Mesendoderm (in vitro differentiated cells): ENCODE results near the gene POM121L2. TPM values are rescaled to one million over a fixed set of nuclear protein-coding genes. Genes with fewer than 3 reads are reported as not detected.

ENCODE experiments used
- DNase-seq: peaks from one replicate; pipeline ENCODE4 v3.0.0; 2013
- H2AK5ac ChIP-seq: 2 replicates; pipeline ENCODE4 v1.6.1; 2013; ENCODE audit warnings: low read length, inconsistent platforms
- H2BK120ac ChIP-seq: 2 replicates; pipeline ENCODE4 v1.6.1; 2013; ENCODE audit warnings: low read depth, mild to moderate bottlenecking, low read length, moderate library complexity, mixed read lengths
- H2BK15ac ChIP-seq: replicated peaks from 2 replicates; pipeline ENCODE4 v1.6.1; 2013; ENCODE audit warnings: low read depth, mild to moderate bottlenecking, moderate library complexity
- H2BK5ac ChIP-seq: 2 replicates; pipeline ENCODE4 v1.6.1; 2013; ENCODE audit warnings: low read length, inconsistent platforms
- H3K18ac ChIP-seq: 2 replicates; pipeline ENCODE4 v1.6.1; 2013; ENCODE audit warnings: mild to moderate bottlenecking, low read length, mixed read lengths
- H3K23ac ChIP-seq: one replicate; pipeline ENCODE4 v1.6.1; 2013; ENCODE audit warnings: low read length
- H3K27ac ChIP-seq: 2 replicates; pipeline ENCODE4 v1.5.1; 2013; ENCODE audit warnings: low read depth, mild to moderate bottlenecking, inconsistent platforms, low read length, moderate library complexity
- H3K27me3 ChIP-seq: 2 replicates; pipeline ENCODE4 v1.6.1; 2013; ENCODE audit warnings: low read length, control low read depth, mild to moderate bottlenecking, inconsistent platforms; ENCODE audit not compliant: insufficient read depth, poor library complexity
- H3K36me3 ChIP-seq: 2 replicates; pipeline ENCODE4 v1.6.1; 2013; ENCODE audit warnings: low read length, inconsistent platforms; ENCODE audit not compliant: control insufficient read depth, insufficient read depth
- H3K4ac ChIP-seq: one replicate; pipeline ENCODE4 v1.6.1; 2013; ENCODE audit warnings: low read depth, mild to moderate bottlenecking, low read length, moderate library complexity
- H3K4me1 ChIP-seq: 2 replicates; pipeline ENCODE4 v1.6.1; 2013; ENCODE audit warnings: low read depth, low read length, inconsistent platforms; ENCODE audit not compliant: control insufficient read depth
- H3K4me2 ChIP-seq: 2 replicates; pipeline ENCODE4 v1.6.1; 2013; ENCODE audit warnings: low read length
- H3K4me3 ChIP-seq: 2 replicates; pipeline ENCODE4 v1.5.1; 2013; ENCODE audit warnings: mild to moderate bottlenecking, low read length
- H3K56ac ChIP-seq: one replicate; pipeline ENCODE4 v1.6.1; 2013; ENCODE audit warnings: low read length
- H3K79me1 ChIP-seq: 2 replicates; pipeline ENCODE4 v1.6.1; 2013; ENCODE audit warnings: low read length, inconsistent platforms
- H3K79me2 ChIP-seq: 2 replicates; pipeline ENCODE4 v1.6.1; 2013; ENCODE audit warnings: mild to moderate bottlenecking, low read length; ENCODE audit not compliant: control insufficient read depth, insufficient read depth
- H3K9ac ChIP-seq: 2 replicates; pipeline ENCODE4 v1.6.1; 2013; ENCODE audit warnings: low read length, inconsistent platforms
- H4K5ac ChIP-seq: one replicate; pipeline ENCODE4 v1.6.1; 2013; ENCODE audit warnings: low read length
- H4K8ac ChIP-seq: one replicate; pipeline ENCODE4 v1.6.1; 2013; ENCODE audit warnings: low read depth, mild to moderate bottlenecking, control low read depth, low read length, moderate library complexity
- WGBS: extraction: QIAGEN DNeasy Blood & Tissue Kit; methylation state at CpG from one replicate; pipeline ENCODE4 v1.1.7; 2013; ENCODE audit warnings: low lambda C conversion rate, missing lambda C conversion rate; ENCODE audit not compliant: insufficient coverage; ENCODE audit errors: extremely low coverage; 5-methylcytosine and 5-hydroxymethylcytosine counted together
- polyA plus RNA-seq, 2 experiments: library from polyadenylated mRNA; stranded (reverse); fragments of 200-250 nt; gene quantifications; one replicate each; pipeline ENCODE4 v1.2.3, GENCODE V29; 2013

POM121L2 gene
- 0.07 TPM for polyA plus RNA-seq (2013, experiment 1 of 2)
- polyA plus RNA-seq (2013, experiment 2 of 2) = 0.06 TPM

- Histone ChIP-seq H3K4me2 (peak within 1 kb of the TSS; percentile 83), H3K4me1 (no peaks in the 10 kb centered on the region), H3K79me1 (no peaks in the 10 kb centered on the region), H2BK5ac (no peak within 1 kb of the TSS), H3K18ac (no peak within 1 kb of the TSS), H3K9ac (peak within 1 kb of the TSS; percentile 74), H3K4ac (no peak within 1 kb of the TSS), H3K27me3 (peaks cover 10% of the 10 kb centered on the region), H2BK15ac (no peak within 1 kb of the TSS), H3K79me2 (no peaks in the 10 kb centered on the region), H3K56ac (peak within 1 kb of the TSS; percentile 81), H4K8ac (no peak within 1 kb of the TSS), H2AK5ac (no peak within 1 kb of the TSS), H3K36me3 (no peaks in the 10 kb centered on the region), H4K5ac (no peak within 1 kb of the TSS), H2BK120ac (no peak within 1 kb of the TSS), H3K23ac (peak within 1 kb of the TSS; percentile 76), H3K4me3 (peak within 1 kb of the TSS; percentile 59), H3K27ac (no peak within 1 kb of the TSS)
- no CpG with 5 or more reads among the region's 64 CpGs for WGBS
- peak; percentile 92 for DNase-seq
Observed at GRCh38 chr6:27312146-27312949, at the start of gene POM121L2. Gene POM121L2 (minus strand): TSS chr6:27312273. CDS start chr6:27312170, 103 bp downstream.

GRCh38 chr6:27359231-27359630, 47.2 kb upstream of the POM121L2 start:
- DNase-seq = no peak
- H2AK5ac ChIP-seq = no peak overlapping the region
- no peak overlapping the region for H3K18ac ChIP-seq
- H3K4me1 ChIP-seq = no peaks in the 10 kb centered on the region
- no CpG with 5 or more reads among the region's 1 CpG for WGBS
- no peak overlapping the region for H4K8ac ChIP-seq
- no peak overlapping the region for H3K56ac ChIP-seq
- no peak overlapping the region for H2BK5ac ChIP-seq
- H4K5ac ChIP-seq = no peak overlapping the region
- no peak overlapping the region for H2BK15ac ChIP-seq
- H3K79me1 ChIP-seq = no peaks in the 10 kb centered on the region
- no peak overlapping the region for H3K4me3 ChIP-seq
- H3K4me2 ChIP-seq = no peak overlapping the region
- H3K27ac ChIP-seq = no peak overlapping the region
- no peaks in the 10 kb centered on the region for H3K27me3 ChIP-seq
- H3K23ac ChIP-seq = no peak overlapping the region
- no peaks in the 10 kb centered on the region for H3K79me2 ChIP-seq
- H3K36me3 ChIP-seq = peaks cover 5% of the 10 kb centered on the region
- no peak overlapping the region for H2BK120ac ChIP-seq
- H3K4ac ChIP-seq = no peak overlapping the region
- H3K9ac ChIP-seq = no peak overlapping the region

- H2BK5ac ChIP-seq = no peak overlapping the region
- no peak overlapping the region for H4K5ac ChIP-seq
- H3K79me2 ChIP-seq = no peaks in the 10 kb centered on the region
- no peak overlapping the region for H2BK15ac ChIP-seq
- no peak overlapping the region for H3K9ac ChIP-seq
- H3K4me2 ChIP-seq = no peak overlapping the region
- H3K56ac ChIP-seq = no peak overlapping the region
- no peak overlapping the region for H3K18ac ChIP-seq
- no peak overlapping the region for H3K23ac ChIP-seq
- no peaks in the 10 kb centered on the region for H3K4me1 ChIP-seq
- no peak overlapping the region for H2BK120ac ChIP-seq
- WGBS = no CpG with 5 or more reads among the region's 2 CpGs
- no peak overlapping the region for H3K27ac ChIP-seq
- no peak overlapping the region for H4K8ac ChIP-seq
- no peaks in the 10 kb centered on the region for H3K79me1 ChIP-seq
- H3K4me3 ChIP-seq = peak overlapping the region; percentile 19
- peaks cover 5% of the 10 kb centered on the region for H3K36me3 ChIP-seq
- no peak overlapping the region for H3K4ac ChIP-seq
- no peak overlapping the region for H2AK5ac ChIP-seq
- DNase-seq = no peak
- no peaks in the 10 kb centered on the region for H3K27me3 ChIP-seq
Observed at GRCh38 chr6:27358786-27359185, 46.7 kb upstream of the POM121L2 start.

- no peak overlapping the region for H3K23ac ChIP-seq
- H3K9ac ChIP-seq = no peak overlapping the region
- H2BK5ac ChIP-seq = no peak overlapping the region
- H3K79me1 ChIP-seq = no peaks in the 10 kb centered on the region
- no CpG with 5 or more reads among the region's 4 CpGs for WGBS
- no peak for DNase-seq
- H4K8ac ChIP-seq = no peak overlapping the region
- H3K4ac ChIP-seq = no peak overlapping the region
- H3K4me3 ChIP-seq = no peak overlapping the region
- no peaks in the 10 kb centered on the region for H3K79me2 ChIP-seq
- H3K18ac ChIP-seq = no peak overlapping the region
- H2BK15ac ChIP-seq = no peak overlapping the region
- no peak overlapping the region for H4K5ac ChIP-seq
- H3K27ac ChIP-seq = no peak overlapping the region
- H3K27me3 ChIP-seq = no peaks in the 10 kb centered on the region
- H3K4me2 ChIP-seq = no peak overlapping the region
- H3K4me1 ChIP-seq = no peaks in the 10 kb centered on the region
- no peaks in the 10 kb centered on the region for H3K36me3 ChIP-seq
- no peak overlapping the region for H3K56ac ChIP-seq
- no peak overlapping the region for H2BK120ac ChIP-seq
- H2AK5ac ChIP-seq = no peak overlapping the region
Observed at GRCh38 chr6:27352850-27353249, 40.8 kb upstream of the POM121L2 start.

GRCh38 chr6:27334141-27334540, 22.1 kb upstream of the POM121L2 start:
- H3K27ac ChIP-seq = no peak overlapping the region
- no peak overlapping the region for H3K4me2 ChIP-seq
- H4K5ac ChIP-seq = no peak overlapping the region
- no peak overlapping the region for H4K8ac ChIP-seq
- no peaks in the 10 kb centered on the region for H3K79me2 ChIP-seq
- no peak overlapping the region for H2AK5ac ChIP-seq
- no peaks in the 10 kb centered on the region for H3K4me1 ChIP-seq
- no peak overlapping the region for H3K4ac ChIP-seq
- no peak overlapping the region for H3K23ac ChIP-seq
- no peak overlapping the region for H2BK5ac ChIP-seq
- H3K27me3 ChIP-seq = no peaks in the 10 kb centered on the region
- no peak overlapping the region for H2BK120ac ChIP-seq
- no peak for DNase-seq
- H3K56ac ChIP-seq = no peak overlapping the region
- no peak overlapping the region for H3K9ac ChIP-seq
- H3K18ac ChIP-seq = no peak overlapping the region
- no peak overlapping the region for H3K4me3 ChIP-seq
- H2BK15ac ChIP-seq = no peak overlapping the region
- no CpG with 5 or more reads among the region's 10 CpGs for WGBS
- H3K79me1 ChIP-seq = no peaks in the 10 kb centered on the region
- no peaks in the 10 kb centered on the region for H3K36me3 ChIP-seq
